Neuronal stem cell (in vitro differentiated cells): Measurements from ENCODE around the gene ZNF821.

Experiments
- DNase-seq: peaks from one replicate; pipeline ENCODE4 v3.0.0-alpha.2; 2013; ENCODE audit warnings: low spot score
- H2AFZ ChIP-seq: one replicate; pipeline ENCODE4 v1.6.1; 2013; ENCODE audit warnings: mild to moderate bottlenecking, low read length, inconsistent platforms
- H2AK5ac ChIP-seq: 2 replicates; pipeline ENCODE4 v1.6.1; 2013; ENCODE audit warnings: low read depth, mild to moderate bottlenecking, inconsistent platforms, low read length, moderate library complexity, mixed read lengths
- H2BK120ac ChIP-seq: 2 replicates; pipeline ENCODE4 v1.6.1; 2013; ENCODE audit warnings: low read depth, mild to moderate bottlenecking, inconsistent platforms, low read length, moderate library complexity, mixed read lengths
- H2BK12ac ChIP-seq: one replicate; pipeline ENCODE4 v1.6.1; 2013; ENCODE audit warnings: low read length, inconsistent platforms
- H2BK15ac ChIP-seq: 2 replicates; pipeline ENCODE4 v1.6.1; 2013; ENCODE audit warnings: mild to moderate bottlenecking, low read length, inconsistent platforms, mixed read lengths
- H2BK5ac ChIP-seq: one replicate; pipeline ENCODE4 v1.6.1; 2013; ENCODE audit warnings: inconsistent platforms, mild to moderate bottlenecking, low read length, moderate library complexity
- H3K14ac ChIP-seq: one replicate; pipeline ENCODE4 v1.6.1; 2013; ENCODE audit warnings: low read length, inconsistent platforms
- H3K18ac ChIP-seq: 2 replicates; pipeline ENCODE4 v1.6.1; 2013; ENCODE audit warnings: low read length, inconsistent platforms
- H3K23ac ChIP-seq: 2 replicates; pipeline ENCODE4 v1.6.1; 2013; ENCODE audit warnings: low read depth, mild to moderate bottlenecking, mixed read lengths, low read length, inconsistent platforms; ENCODE audit not compliant: poor library complexity
- H3K27ac ChIP-seq: replicated peaks from 3 replicates; pipeline ENCODE4 v1.5.1; 2013; ENCODE audit warnings: low read length, inconsistent platforms
- H3K27me3 ChIP-seq, 3 experiments: 2 replicates each; pipeline ENCODE4 v1.6.1; 2013; ENCODE audit warnings: low read length in 3 of 3, mild to moderate bottlenecking in 2 of 3, inconsistent platforms in 1 of 3, low read depth in 1 of 3, mixed read lengths in 1 of 3, moderate library complexity in 1 of 3; ENCODE audit not compliant: control insufficient read depth in 3 of 3, insufficient read depth in 3 of 3
- H3K36me3 ChIP-seq, 2 donors: replicated peaks in 1 of 2; 2 replicates each; pipeline ENCODE4 v1.6.1; 2013; ENCODE audit warnings: low read length in 2 of 2; ENCODE audit not compliant: control insufficient read depth in 2 of 2, insufficient read depth in 2 of 2
- H3K4ac ChIP-seq: 2 replicates; pipeline ENCODE4 v1.6.1; 2013; ENCODE audit warnings: inconsistent platforms, mild to moderate bottlenecking, low read length, moderate library complexity
- H3K4me1 ChIP-seq, 2 donors: 1 replicate in 1 of 2; 2 replicates in 1 of 2; pipeline ENCODE4 v1.6.1; 2013; ENCODE audit warnings: low read length in 2 of 2, low read depth in 1 of 2; ENCODE audit not compliant: control insufficient read depth in 2 of 2, insufficient read depth in 1 of 2
- H3K4me2 ChIP-seq: one replicate; pipeline ENCODE4 v1.6.1; 2013; ENCODE audit warnings: mild to moderate bottlenecking, low read length, inconsistent platforms; ENCODE audit not compliant: insufficient read depth, poor library complexity, severe bottlenecking
- H3K4me3 ChIP-seq, 2 donors: 2 replicates each; pipeline ENCODE4 v1.5.1; 2013; ENCODE audit warnings: low read length in 2 of 2, mild to moderate bottlenecking in 2 of 2, inconsistent platforms in 1 of 2, moderate library complexity in 1 of 2
- H3K79me1 ChIP-seq: one replicate; pipeline ENCODE4 v1.6.1; 2013; ENCODE audit warnings: low read depth, mild to moderate bottlenecking, inconsistent platforms, low read length, moderate library complexity
- H3K9ac ChIP-seq: one replicate; pipeline ENCODE4 v1.6.1; 2013; ENCODE audit warnings: mild to moderate bottlenecking, low read depth, low read length, inconsistent platforms; ENCODE audit not compliant: poor library complexity
- H3K9me3 ChIP-seq, 2 donors: replicated peaks in 1 of 2; 2 replicates each; pipeline versions ENCODE3 to v1.6.1; 2013; ENCODE audit warnings: low read length in 2 of 2, mild to moderate bottlenecking in 2 of 2, inconsistent platforms in 1 of 2, low read depth in 1 of 2, mixed read lengths in 1 of 2, moderate library complexity in 1 of 2; ENCODE audit not compliant: control insufficient read depth in 2 of 2, insufficient read depth in 1 of 2
- H4K8ac ChIP-seq: one replicate; pipeline ENCODE4 v1.6.1; 2013; ENCODE audit warnings: low read depth, mild to moderate bottlenecking, inconsistent platforms, low read length, moderate library complexity
- H4K91ac ChIP-seq: one replicate; pipeline ENCODE4 v1.6.1; 2013; ENCODE audit warnings: low read length, low read depth, mild to moderate bottlenecking, inconsistent platforms; ENCODE audit not compliant: poor library complexity
- WGBS, 2 donors: extraction: QIAGEN DNeasy Blood & Tissue Kit; methylation state at CpG; one replicate each; pipeline ENCODE4 v1.1.7; 2013; ENCODE audit warnings: missing lambda C conversion rate in 2 of 2, mixed read lengths in 1 of 2; ENCODE audit not compliant: insufficient read length in 2 of 2, insufficient replicate concordance in 1 of 2; ENCODE audit errors: extremely low coverage in 2 of 2; 5-methylcytosine and 5-hydroxymethylcytosine counted together

Gene ZNF821

GRCh38 chr16:71895679-71896365, 11.8 kb upstream of the ZNF821 start:
- peak overlapping the region; percentile 87 for H2BK5ac ChIP-seq
- H4K8ac ChIP-seq: no peak overlapping the region
- peak overlapping the region; percentile 72 for H2AK5ac ChIP-seq
- peak overlapping the region; percentile 50 for H3K4me2 ChIP-seq
- peak overlapping the region; percentile 99 for H3K23ac ChIP-seq
- peaks cover 3% of the 10 kb centered on the region for H3K79me1 ChIP-seq
- no peak overlapping the region for H2BK15ac ChIP-seq
- DNase-seq: peak; percentile 6
- no CpG with 5 or more reads among the region's 44 CpGs for WGBS, 2 donors
- no peak overlapping the region for H2BK12ac ChIP-seq
- peaks cover 0 to 13% of the 10 kb centered on the region in 2 donors for H3K9me3 ChIP-seq
- H3K27me3 ChIP-seq: no peaks in the 10 kb centered on the region
- H3K4me1 ChIP-seq: peaks cover 0 to 1% of the 10 kb centered on the region in 2 donors
- peak overlapping the region; percentile 81 for H3K27ac ChIP-seq
- no peak overlapping the region for H4K91ac ChIP-seq
- peak overlapping the region; percentile 90 to 91 for H3K4me3 ChIP-seq
- peak overlapping the region; percentile 87 for H2AFZ ChIP-seq
- H3K14ac ChIP-seq: peak overlapping the region; percentile 89
- peak overlapping the region; percentile 97 for H3K18ac ChIP-seq
- peak overlapping the region; percentile 35 for H2BK120ac ChIP-seq
- peak overlapping the region; percentile 90 for H3K4ac ChIP-seq
- peaks cover 0 to 37% of the 10 kb centered on the region in 2 donors for H3K36me3 ChIP-seq
- H3K9ac ChIP-seq: peak overlapping the region; percentile 95

DNA sequence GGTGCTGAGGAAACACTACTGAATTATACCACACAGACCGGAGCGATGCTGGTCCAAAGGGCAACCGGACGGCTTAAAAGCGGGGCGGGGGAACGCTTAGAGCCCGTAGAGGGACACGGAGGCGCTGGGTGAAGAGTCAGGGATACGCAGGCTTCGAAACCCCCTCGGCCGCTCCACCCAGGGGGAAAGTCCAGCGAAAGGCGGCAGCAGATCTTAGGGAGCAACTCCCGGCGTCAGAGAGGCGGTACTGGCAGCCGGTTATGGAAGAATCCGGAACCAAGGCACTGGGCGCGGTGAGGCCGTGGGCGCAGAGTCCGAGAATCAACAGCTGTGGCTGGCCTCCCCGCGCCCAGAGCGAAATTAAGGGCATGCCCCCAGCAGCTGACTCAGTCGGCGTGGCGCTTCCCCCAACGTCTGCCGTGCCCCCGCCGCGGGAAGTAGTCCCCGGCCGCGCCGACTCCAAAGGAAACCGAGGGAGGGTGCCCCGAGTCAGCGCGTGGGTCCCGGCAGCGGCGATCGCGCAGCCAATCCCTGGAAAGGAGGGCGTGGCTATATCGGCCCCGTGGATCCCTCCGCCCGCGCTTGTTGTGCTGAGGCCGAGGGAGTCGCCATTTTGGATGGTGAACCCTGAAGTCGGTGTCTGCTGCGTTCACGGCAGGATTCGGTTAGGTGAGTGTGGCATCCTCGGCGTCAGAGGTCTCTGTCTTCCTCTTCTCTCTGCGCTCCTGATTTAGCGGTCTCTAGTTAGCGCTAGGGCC, 11.1 kb upstream of the ZNF821 start, which contains the start of gene IST1:
IST1 (plus strand) TSS at position 611 of the 758 bp plus-strand sequence. CDS start 20,110 bp downstream, outside the sequence.
- peak; percentile 97 for DNase-seq
- H4K8ac ChIP-seq: peak within 1 kb of the TSS; percentile 82
- peak within 1 kb of the TSS; percentile 98 for H3K18ac ChIP-seq
- H3K27ac ChIP-seq: peak within 1 kb of the TSS; percentile 97
- H2AFZ ChIP-seq: peak within 1 kb of the TSS; percentile 87
- H3K4ac ChIP-seq: peak within 1 kb of the TSS; percentile 90
- peaks cover 0 to 30% of the 10 kb centered on the region in 2 donors for H3K36me3 ChIP-seq
- H3K4me3 ChIP-seq: peak within 1 kb of the TSS; percentile 90 to 91
- no peak within 1 kb of the TSS for H2BK12ac ChIP-seq
- peaks cover 3% of the 10 kb centered on the region for H3K79me1 ChIP-seq
- H2BK15ac ChIP-seq: peak within 1 kb of the TSS; percentile 89
- peak within 1 kb of the TSS; percentile 87 for H2BK5ac ChIP-seq
- peak within 1 kb of the TSS; percentile 87 for H2BK120ac ChIP-seq
- H3K9me3 ChIP-seq: peaks cover 0 to 11% of the 10 kb centered on the region in 2 donors
- no peaks in the 10 kb centered on the region for H3K27me3 ChIP-seq
- H3K4me2 ChIP-seq: peak within 1 kb of the TSS; percentile 86
- H2AK5ac ChIP-seq: peak within 1 kb of the TSS; percentile 72
- peak within 1 kb of the TSS; percentile 95 for H3K9ac ChIP-seq
- no peak within 1 kb of the TSS for H4K91ac ChIP-seq
- WGBS, 2 donors: no CpG with 5 or more reads among the region's 67 CpGs
- peak within 1 kb of the TSS; percentile 99 for H3K23ac ChIP-seq
- H3K4me1 ChIP-seq: peaks cover 0 to 1% of the 10 kb centered on the region in 2 donors
- H3K14ac ChIP-seq: peak within 1 kb of the TSS; percentile 89

GRCh38 chr16:71894229-71894920, 10.4 kb upstream of the ZNF821 start:
- Histone ChIP-seq H2BK5ac (peak overlapping the region; percentile 87), H3K4ac (no peak overlapping the region), H3K4me2 (peak overlapping the region; percentile 86), H3K18ac (peak overlapping the region; percentile 98), H4K8ac (no peak overlapping the region), H2BK12ac (no peak overlapping the region), H3K4me1 (peaks cover 0 to 1% of the 10 kb centered on the region in 2 donors), H4K91ac (no peak overlapping the region), H3K79me1 (peaks cover 3% of the 10 kb centered on the region), H3K14ac (no peak overlapping the region), H3K27me3 (no peaks in the 10 kb centered on the region), H2AK5ac (no peak overlapping the region), H2BK120ac (peak overlapping the region; percentile 87), H3K27ac (peak overlapping the region; percentile 97), H2BK15ac (peak overlapping the region; percentile 89), H3K4me3 (peak overlapping the region; percentile 88 to 90), H3K23ac (peak overlapping the region; percentile 99), H3K9me3 (peaks cover 0 to 11% of the 10 kb centered on the region in 2 donors), H3K9ac (peak overlapping the region; percentile 94), H2AFZ (peak overlapping the region; percentile 87), H3K36me3 (peaks cover 0 to 25% of the 10 kb centered on the region in 2 donors)
- DNase-seq: peak; percentile 26
- WGBS, 2 donors: no CpG with 5 or more reads among the region's 31 CpGs
